Stomach smooth muscle (tissue), 2 donors: ENCODE results near the gene HIP1R.

Source experiments
- H3K27ac ChIP-seq: one replicate; pipeline ENCODE4 v1.7.0; 2013; ENCODE audit warnings: mild to moderate bottlenecking, low read length, inconsistent platforms
- H3K27me3 ChIP-seq, 2 donors: one replicate each; pipeline ENCODE4 v1.7.0; 2013; ENCODE audit warnings: low read length in 2 of 2; ENCODE audit not compliant: insufficient read depth in 2 of 2, control insufficient read depth in 1 of 2
- H3K36me3 ChIP-seq, 2 donors: one replicate each; pipeline ENCODE4 v1.7.0; 2013; ENCODE audit warnings: low read length in 2 of 2; ENCODE audit not compliant: control insufficient read depth in 2 of 2, insufficient read depth in 2 of 2
- H3K4me1 ChIP-seq: one replicate; pipeline ENCODE4 v1.7.0; 2013; ENCODE audit warnings: low read length; ENCODE audit not compliant: control insufficient read depth, insufficient read depth
- H3K4me3 ChIP-seq, 2 donors: one replicate each; pipeline ENCODE4 v1.7.0; 2013; ENCODE audit warnings: low read length in 2 of 2
- H3K9ac ChIP-seq, 2 donors: one replicate each; pipeline ENCODE4 v1.7.0; 2013; ENCODE audit warnings: low read length in 2 of 2, mild to moderate bottlenecking in 1 of 2
- H3K9me3 ChIP-seq, 2 donors: one replicate each; pipeline ENCODE4 v1.7.0; 2013; ENCODE audit warnings: low read length in 2 of 2; ENCODE audit not compliant: control insufficient read depth in 2 of 2
- donor health status: healthy.
- donor health status: Pancreatic carcinoma.

The HIP1R gene

GRCh38 chr12:122882908-122883558, 47.8 kb downstream of the HIP1R start:
- H3K27ac ChIP-seq: no peak overlapping the region
- H3K4me1 ChIP-seq: peaks cover 22% of the 10 kb centered on the region
- H3K9ac ChIP-seq: no peak overlapping the region
- H3K9me3 ChIP-seq: no peaks in the 10 kb centered on the region
- no peaks in the 10 kb centered on the region for H3K27me3 ChIP-seq
- no peak overlapping the region for H3K4me3 ChIP-seq
- H3K36me3 ChIP-seq: no peaks in the 10 kb centered on the region

GRCh38 chr12:122884091-122884826, 49.0 kb downstream of the HIP1R start:
- Histone ChIP-seq H3K4me1 (peaks cover 31% of the 10 kb centered on the region), H3K27me3 (no peaks in the 10 kb centered on the region), H3K27ac (no peak overlapping the region), H3K9me3 (no peaks in the 10 kb centered on the region), H3K9ac (no peak overlapping the region), H3K4me3 (no peak overlapping the region), H3K36me3 (no peaks in the 10 kb centered on the region)

GRCh38 chr12:122884860-122885259, 49.6 kb downstream of the HIP1R start:
- Histone ChIP-seq H3K27me3 (no peaks in the 10 kb centered on the region), H3K27ac (no peak overlapping the region), H3K9ac (no peak overlapping the region), H3K36me3 (no peaks in the 10 kb centered on the region), H3K4me1 (peaks cover 31% of the 10 kb centered on the region), H3K4me3 (no peak overlapping the region), H3K9me3 (no peaks in the 10 kb centered on the region)

- H3K4me3 ChIP-seq: no peak overlapping the region
- no peaks in the 10 kb centered on the region for H3K36me3 ChIP-seq
- peaks cover 27% of the 10 kb centered on the region for H3K4me1 ChIP-seq
- no peaks in the 10 kb centered on the region for H3K27me3 ChIP-seq
- no peak overlapping the region for H3K9ac ChIP-seq
- H3K9me3 ChIP-seq: no peaks in the 10 kb centered on the region
- H3K27ac ChIP-seq: no peak overlapping the region
These were observed 50.9 kb downstream of the HIP1R start for GRCh38 chr12:122886161-122886560.

GRCh38 chr12:122886851-122887818, 51.9 kb downstream of the HIP1R start:
- H3K4me3 ChIP-seq: no peak overlapping the region
- H3K27ac ChIP-seq: no peak overlapping the region
- H3K9ac ChIP-seq: no peak overlapping the region
- H3K4me1 ChIP-seq: peaks cover 35% of the 10 kb centered on the region
- no peaks in the 10 kb centered on the region for H3K27me3 ChIP-seq
- no peaks in the 10 kb centered on the region for H3K36me3 ChIP-seq
- no peaks in the 10 kb centered on the region for H3K9me3 ChIP-seq

- H3K4me1 ChIP-seq: peaks cover 35% of the 10 kb centered on the region
- H3K27me3 ChIP-seq: no peaks in the 10 kb centered on the region
- no peaks in the 10 kb centered on the region for H3K36me3 ChIP-seq
- no peaks in the 10 kb centered on the region for H3K9me3 ChIP-seq
- H3K9ac ChIP-seq: no peak overlapping the region
- H3K4me3 ChIP-seq: no peak overlapping the region
- no peak overlapping the region for H3K27ac ChIP-seq
These were observed 52.6 kb downstream of the HIP1R start for GRCh38 chr12:122887819-122888212.

- H3K9ac ChIP-seq: no peak overlapping the region
- no peak overlapping the region for H3K27ac ChIP-seq
- no peaks in the 10 kb centered on the region for H3K9me3 ChIP-seq
- H3K4me1 ChIP-seq: peaks cover 35% of the 10 kb centered on the region
- peak overlapping the region in 1 of 2 donors; percentile 54 for H3K4me3 ChIP-seq
- H3K27me3 ChIP-seq: no peaks in the 10 kb centered on the region
- no peaks in the 10 kb centered on the region for H3K36me3 ChIP-seq
These were observed 53.0 kb downstream of the HIP1R start for GRCh38 chr12:122888232-122888752.

- Histone ChIP-seq H3K9me3 (no peaks in the 10 kb centered on the region), H3K4me1 (peaks cover 42% of the 10 kb centered on the region), H3K27me3 (no peaks in the 10 kb centered on the region), H3K4me3 (no peak overlapping the region), H3K9ac (no peak overlapping the region), H3K27ac (no peak overlapping the region), H3K36me3 (no peaks in the 10 kb centered on the region)
These were observed 54.7 kb downstream of the HIP1R start for GRCh38 chr12:122889761-122890520.

- Histone ChIP-seq H3K4me1 (peaks cover 49% of the 10 kb centered on the region), H3K36me3 (no peaks in the 10 kb centered on the region), H3K27ac (no peak overlapping the region), H3K9ac (peak overlapping the region; percentile 3 to 22), H3K9me3 (no peaks in the 10 kb centered on the region), H3K4me3 (peak overlapping the region; percentile 13 to 44), H3K27me3 (no peaks in the 10 kb centered on the region)
These were observed 56.6 kb downstream of the HIP1R start for GRCh38 chr12:122891661-122892525.
